Thyroid gland (tissue), 4 donors: ENCODE measurements around the gene PSMD5.

Source experiments
- POLR2A ChIP-seq, 2 donors: fragments of 450-650 bp; IDR thresholded peaks; one replicate each; pipeline ENCODE4 v1.6.1; 2017; ENCODE audit warnings: antibody characterized with exemption in 2 of 2, mild to moderate bottlenecking in 2 of 2, moderate library complexity in 1 of 2
- TF ChIP-seq, protein P1 (sequence below), 6 experiments: fragments of 200-600 bp in 3 of 6; fragments of 450-650 bp in 3 of 6; sonication (generic) in 3 of 6; IDR thresholded peaks; one replicate each; pipeline ENCODE4 v1.5.1; 2016 to 2019; ENCODE audit warnings: antibody characterized with exemption in 6 of 6, mild to moderate bottlenecking in 2 of 6, inconsistent platforms in 1 of 6, moderate library complexity in 1 of 6

- TF ChIP-seq, protein P1, sequence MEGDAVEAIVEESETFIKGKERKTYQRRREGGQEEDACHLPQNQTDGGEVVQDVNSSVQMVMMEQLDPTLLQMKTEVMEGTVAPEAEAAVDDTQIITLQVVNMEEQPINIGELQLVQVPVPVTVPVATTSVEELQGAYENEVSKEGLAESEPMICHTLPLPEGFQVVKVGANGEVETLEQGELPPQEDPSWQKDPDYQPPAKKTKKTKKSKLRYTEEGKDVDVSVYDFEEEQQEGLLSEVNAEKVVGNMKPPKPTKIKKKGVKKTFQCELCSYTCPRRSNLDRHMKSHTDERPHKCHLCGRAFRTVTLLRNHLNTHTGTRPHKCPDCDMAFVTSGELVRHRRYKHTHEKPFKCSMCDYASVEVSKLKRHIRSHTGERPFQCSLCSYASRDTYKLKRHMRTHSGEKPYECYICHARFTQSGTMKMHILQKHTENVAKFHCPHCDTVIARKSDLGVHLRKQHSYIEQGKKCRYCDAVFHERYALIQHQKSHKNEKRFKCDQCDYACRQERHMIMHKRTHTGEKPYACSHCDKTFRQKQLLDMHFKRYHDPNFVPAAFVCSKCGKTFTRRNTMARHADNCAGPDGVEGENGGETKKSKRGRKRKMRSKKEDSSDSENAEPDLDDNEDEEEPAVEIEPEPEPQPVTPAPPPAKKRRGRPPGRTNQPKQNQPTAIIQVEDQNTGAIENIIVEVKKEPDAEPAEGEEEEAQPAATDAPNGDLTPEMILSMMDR (IDR thresholded peaks at IDR 0.05): no peak
- TF ChIP-seq POLR2A (IDR thresholded peaks at IDR 0.05): no peak
These were observed 25.1 kb upstream of the PSMD5 start for GRCh38 chr9:120867676-120868338.
